HG03060 (cell line): ENCODE measurements around the gene IL33.
A peak's percentile ranks its signal among the peaks of the same experiment; 100 is the strongest.
"Not testable (repeated sequence)": the region's sequence is repeated elsewhere in the genome, so short reads cannot be mapped to it uniquely, and the experiment has no call there.

Experiments
- ATAC-seq: cut with Tn5 transposase; IDR thresholded peaks from one replicate; pipeline ENCODE4 v1.9.1; 2021; ENCODE audit warnings: low read depth, moderate number of reproducible peaks; ENCODE audit not compliant: unreplicated experiment

IL33 gene, protein sequence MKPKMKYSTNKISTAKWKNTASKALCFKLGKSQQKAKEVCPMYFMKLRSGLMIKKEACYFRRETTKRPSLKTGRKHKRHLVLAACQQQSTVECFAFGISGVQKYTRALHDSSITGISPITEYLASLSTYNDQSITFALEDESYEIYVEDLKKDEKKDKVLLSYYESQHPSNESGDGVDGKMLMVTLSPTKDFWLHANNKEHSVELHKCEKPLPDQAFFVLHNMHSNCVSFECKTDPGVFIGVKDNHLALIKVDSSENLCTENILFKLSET

GRCh38 chr9:6215562-6215961 is at the start of gene IL33:
Gene IL33 (plus strand): TSS chr9:6215807. CDS start chr9:6241695, 25,888 bp downstream.
- ATAC-seq = no peak

- no peak for ATAC-seq
Observed at GRCh38 chr9:6171667-6172066, 43.9 kb upstream of the IL33 start.

DNA sequence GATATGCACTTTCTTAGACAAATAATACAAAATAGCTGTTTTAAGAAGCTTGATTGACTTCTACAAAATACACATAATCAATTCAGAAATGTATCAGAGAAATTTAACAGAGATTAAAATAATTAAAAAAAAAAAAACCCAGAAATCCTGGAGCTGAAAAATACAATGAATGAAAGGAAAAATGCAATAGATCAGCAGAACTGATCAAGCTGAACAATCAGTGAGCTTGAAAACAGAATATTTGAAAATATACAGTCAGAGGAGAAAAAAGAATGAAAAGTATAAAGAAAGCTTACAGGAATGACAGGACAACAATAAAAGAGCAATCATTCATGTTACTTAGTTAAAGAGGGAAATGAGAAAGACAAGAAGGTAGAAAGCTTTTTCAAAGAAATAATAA is 41.7 kb upstream of the IL33 start:
- ATAC-seq = no peak

- ATAC-seq = not testable (repeated sequence)
Observed at GRCh38 chr9:6182549-6183226, 32.9 kb upstream of the IL33 start.

DNA sequence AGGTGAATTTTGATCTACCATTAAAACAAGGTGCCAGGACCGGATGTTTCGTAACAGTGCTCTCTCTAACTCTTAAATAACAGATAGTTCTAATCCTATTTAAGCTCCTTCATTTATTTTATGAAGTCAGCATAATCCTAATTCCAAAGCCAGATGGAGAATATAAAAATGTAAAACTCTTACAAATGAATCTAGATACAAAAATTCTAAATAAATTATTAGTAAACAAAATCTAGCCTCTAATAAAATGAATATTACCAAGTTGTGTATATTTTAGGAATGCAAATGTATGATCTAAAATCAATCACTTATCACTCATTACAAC is 32.4 kb upstream of the IL33 start:
- no peak for ATAC-seq

- no peak for ATAC-seq
Observed at GRCh38 chr9:6183627-6184026, 32.0 kb upstream of the IL33 start.

DNA sequence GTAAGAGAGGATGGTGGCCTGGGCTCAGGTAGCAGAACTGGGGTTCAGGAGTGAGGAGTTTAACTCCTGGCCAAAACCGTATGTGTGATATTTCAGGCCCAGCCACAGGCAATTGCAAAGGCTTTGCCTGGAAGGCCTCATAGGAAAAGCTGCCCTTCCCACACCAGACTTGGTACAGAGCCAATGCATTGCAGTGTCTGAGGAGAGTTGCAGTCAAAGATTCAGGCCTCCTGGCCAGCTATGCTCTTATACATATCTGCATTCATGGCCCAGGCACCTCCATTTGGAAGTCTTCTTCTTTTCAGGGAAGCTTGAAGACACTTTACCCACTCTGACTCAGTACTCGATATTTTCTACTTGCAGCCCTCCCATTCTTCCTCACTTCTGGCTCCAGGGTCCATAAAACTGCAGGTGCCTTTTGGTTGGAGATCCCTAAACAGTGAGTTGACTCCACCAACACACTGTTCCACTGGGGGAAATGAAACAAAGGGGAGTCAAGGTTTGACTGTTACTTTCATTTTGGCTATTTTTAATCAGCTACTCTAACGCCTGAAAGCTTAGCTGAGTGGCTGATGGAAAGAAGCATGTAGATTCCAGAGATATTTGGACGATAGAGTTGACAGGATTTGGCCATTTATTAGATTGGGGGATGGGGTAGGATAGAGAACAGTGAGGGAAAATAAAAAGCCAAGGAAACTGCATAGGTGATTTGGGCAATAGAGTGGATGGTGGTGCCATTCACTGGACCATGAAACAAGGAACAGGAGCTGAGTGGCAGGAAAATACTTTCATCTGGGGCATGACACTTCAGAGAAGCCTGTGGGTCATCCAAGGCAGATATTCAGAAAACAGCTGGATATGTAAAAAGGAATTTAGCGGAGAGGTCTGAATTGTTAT is 30.6 kb upstream of the IL33 start:
- ATAC-seq = peak; percentile 83

DNA sequence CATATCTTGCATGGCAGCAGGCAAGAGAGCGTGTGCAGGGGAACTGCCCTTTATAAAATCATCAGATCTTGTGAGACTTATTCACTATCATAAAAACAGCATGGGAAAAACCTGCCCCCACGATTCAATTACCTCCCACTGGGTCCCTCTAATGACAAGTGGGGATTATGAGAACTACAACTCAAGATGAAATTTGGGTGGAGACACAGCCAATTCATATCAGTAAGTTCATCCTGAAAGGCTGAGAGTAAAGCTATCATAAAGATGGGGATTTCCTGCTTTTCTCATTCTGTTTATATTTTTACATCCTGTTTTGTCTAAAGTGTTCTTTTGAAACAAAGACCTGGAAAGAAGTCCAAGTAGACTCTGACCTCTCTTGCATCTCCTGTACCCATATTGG is 28.9 kb upstream of the IL33 start:
- ATAC-seq = no peak

- ATAC-seq = no peak
Observed at GRCh38 chr9:6187272-6187671, 28.3 kb upstream of the IL33 start.

DNA sequence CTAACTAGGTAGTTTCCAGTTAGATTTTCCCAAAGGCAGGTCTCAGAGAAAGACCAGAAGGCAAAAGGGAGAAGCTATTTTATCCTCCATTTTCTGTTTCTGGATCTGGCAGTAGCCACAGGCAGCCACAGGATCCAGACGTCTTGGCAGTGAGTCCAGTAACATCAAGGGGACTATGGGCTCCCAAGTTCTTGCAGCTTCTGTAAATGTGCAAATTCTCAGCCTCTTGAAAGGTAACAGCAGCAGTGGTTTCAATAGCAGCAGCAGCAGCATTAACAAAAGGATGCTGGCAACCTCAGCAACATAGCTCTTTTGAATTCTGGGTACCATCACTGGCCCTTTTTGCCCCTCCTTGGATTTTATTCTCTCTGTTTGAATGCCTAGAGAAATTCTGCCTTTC is 27.1 kb upstream of the IL33 start:
- no peak for ATAC-seq

GRCh38 chr9:6188906-6189305 is 26.7 kb upstream of the IL33 start:
- ATAC-seq = no peak

- ATAC-seq = no peak
Observed at GRCh38 chr9:6194934-6195333, 20.7 kb upstream of the IL33 start.

GRCh38 chr9:6195714-6196360 is 19.8 kb upstream of the IL33 start:
- no peak for ATAC-seq

GRCh38 chr9:6197330-6197729 is 18.3 kb upstream of the IL33 start:
- ATAC-seq = no peak

DNA sequence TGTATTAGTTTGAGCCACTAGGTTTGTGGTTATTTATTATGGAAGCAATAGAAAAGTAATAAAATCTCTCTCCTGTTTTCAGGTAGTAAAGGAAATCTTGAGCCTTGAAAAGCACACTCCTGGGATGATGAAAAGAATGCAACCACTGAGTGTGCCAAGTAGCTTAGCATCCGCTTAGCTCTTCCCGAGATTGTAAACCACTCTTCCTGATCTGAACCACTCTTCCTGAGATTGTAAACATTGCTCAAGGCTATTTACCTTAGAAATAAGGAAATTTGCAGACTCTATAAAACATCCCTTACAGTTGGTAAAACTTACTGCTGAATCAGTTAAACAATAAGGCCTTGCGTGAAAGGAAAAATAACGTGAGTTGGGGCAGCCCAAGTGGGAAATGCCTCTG is 17.4 kb upstream of the IL33 start:
- no peak for ATAC-seq

DNA sequence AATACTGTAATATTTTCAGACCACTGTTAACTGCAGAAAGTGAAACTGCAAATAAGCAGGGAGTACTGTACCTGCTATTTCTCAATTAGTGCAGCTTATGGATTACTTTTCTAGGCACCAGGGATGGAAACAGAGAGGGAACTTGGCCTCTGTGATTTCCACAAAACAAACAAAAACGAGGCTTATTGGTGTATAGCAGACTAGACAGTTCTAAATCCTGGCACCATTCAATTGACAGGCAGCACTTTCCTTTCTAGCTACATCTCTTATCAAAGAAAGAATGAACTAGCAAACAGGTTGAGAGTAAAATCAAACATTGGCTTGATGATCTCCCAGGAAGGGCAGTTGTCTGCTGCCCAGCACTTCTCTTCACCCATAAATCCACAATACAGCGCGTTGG is 16.0 kb upstream of the IL33 start:
- no peak for ATAC-seq

GRCh38 chr9:6200761-6201160 is 14.8 kb upstream of the IL33 start:
- no peak for ATAC-seq

- ATAC-seq = no peak
Observed at GRCh38 chr9:6209966-6210365, 5.6 kb upstream of the IL33 start.

DNA sequence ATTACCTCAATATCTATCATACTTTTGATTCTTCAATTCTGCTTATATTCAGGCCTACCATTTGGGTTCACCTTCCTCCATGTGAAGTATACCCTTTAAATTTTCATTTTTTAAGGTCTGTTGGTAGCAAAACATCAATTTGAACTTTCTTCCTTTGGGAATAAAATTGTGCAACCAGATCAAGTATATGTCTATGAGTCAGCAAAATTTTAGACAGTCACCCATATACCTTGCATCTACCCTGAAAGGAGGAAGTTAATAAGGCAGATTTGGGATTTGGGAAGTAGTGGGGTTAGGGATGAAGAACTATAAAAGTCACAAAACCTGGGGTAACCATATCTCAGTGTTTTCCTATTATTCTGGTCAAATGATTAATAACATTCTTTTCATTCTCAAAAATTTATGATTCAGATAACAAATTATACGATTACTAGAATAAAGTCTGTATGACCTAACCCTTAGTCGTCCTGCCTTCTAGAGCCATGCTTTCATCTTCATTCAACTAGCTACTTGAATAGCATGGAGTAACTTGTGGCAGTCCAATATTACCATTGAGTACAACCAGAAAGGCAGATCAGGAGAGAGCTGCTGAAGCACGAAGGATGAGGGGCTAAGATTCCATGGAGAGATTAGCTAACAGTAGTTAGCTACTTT is 2.8 kb upstream of the IL33 start:
- no peak for ATAC-seq

DNA sequence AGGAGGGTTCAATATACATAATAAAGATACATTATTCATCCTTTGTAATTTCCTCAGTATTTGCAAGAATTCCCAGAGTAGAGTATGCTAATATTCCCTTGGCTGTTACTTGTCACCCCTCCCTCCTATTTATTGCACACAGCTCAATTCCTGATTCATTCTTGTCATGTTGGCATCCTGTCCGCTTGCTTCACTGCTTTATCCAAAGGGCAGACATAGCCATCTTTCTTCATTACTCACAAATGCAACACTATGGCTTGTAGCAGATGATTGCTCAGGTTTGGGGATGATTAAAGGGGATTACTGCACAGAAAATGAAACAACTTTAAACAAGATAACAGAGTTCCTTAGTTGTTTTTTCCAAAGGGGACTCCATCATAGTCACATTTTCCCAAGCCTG is 1.2 kb upstream of the IL33 start:
- no peak for ATAC-seq

GRCh38 chr9:6214903-6215302 is 704 bp upstream of the IL33 start:
- ATAC-seq = no peak
